ENCODE data around the gene BRMS1L. TPM values are rescaled to one million over a fixed set of nuclear protein-coding genes. Genes with fewer than 3 reads are reported as not detected.

BRMS1L gene
- total and polyA plus RNA-seq, 2 experiments from 2014 or later = 11.8 to 19.5 TPM

DNA sequence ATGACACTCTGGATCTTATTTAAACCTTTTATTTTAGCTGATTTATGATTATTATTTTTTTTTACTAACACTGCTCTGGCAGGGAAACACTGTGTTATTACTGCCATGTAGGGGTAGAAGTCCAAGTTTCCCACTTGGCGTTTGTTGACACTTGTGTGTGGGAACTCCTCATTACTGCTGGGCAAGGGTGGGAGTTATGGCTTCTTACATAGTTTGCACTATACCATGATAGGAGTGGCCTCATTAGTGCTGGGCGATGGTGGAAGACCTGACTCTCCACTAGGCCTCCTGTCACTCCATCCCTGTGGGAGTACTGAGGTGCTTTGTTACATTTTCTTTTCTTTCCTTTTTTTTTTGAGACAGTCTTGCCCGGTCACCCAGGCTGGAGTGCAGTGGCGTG lies 83.5 kb downstream of the BRMS1L start:
- H3K9me3 Mint-ChIP-seq = no peaks in the 10 kb centered on the region
- TF ChIP-seq CREB1 (CRISPR knock-in tag; IDR thresholded peaks at IDR 0.05; ENCODE audit: low read depth) (no peak), NANOG (IDR thresholded peaks at IDR 0.05; ENCODE audit: borderline replicate concordance) (no peak), JUNB (IDR thresholded peaks at IDR 0.05; ENCODE audit: unreplicated experiment) (no peak), ZNF114 (CRISPR knock-in tag; IDR thresholded peaks at IDR 0.05) (no peak), ZNF331 (CRISPR knock-in tag; IDR thresholded peaks at IDR 0.05; ENCODE audit: low read depth) (no peak), POLR2AphosphoS5 (IDR thresholded peaks at IDR 0.05; ENCODE audit: low read depth) (no peak), EZH2 (IDR thresholded peaks at IDR 0.05; ENCODE audit: low read depth, unreplicated experiment) (no peak), EZH2phosphoT487 (IDR thresholded peaks at IDR 0.05; ENCODE audit: unreplicated experiment) (no peak), STAT1 (IDR thresholded peaks at IDR 0.05; ENCODE audit: unreplicated experiment) (no peak)
- TF ChIP-seq, protein P1, sequence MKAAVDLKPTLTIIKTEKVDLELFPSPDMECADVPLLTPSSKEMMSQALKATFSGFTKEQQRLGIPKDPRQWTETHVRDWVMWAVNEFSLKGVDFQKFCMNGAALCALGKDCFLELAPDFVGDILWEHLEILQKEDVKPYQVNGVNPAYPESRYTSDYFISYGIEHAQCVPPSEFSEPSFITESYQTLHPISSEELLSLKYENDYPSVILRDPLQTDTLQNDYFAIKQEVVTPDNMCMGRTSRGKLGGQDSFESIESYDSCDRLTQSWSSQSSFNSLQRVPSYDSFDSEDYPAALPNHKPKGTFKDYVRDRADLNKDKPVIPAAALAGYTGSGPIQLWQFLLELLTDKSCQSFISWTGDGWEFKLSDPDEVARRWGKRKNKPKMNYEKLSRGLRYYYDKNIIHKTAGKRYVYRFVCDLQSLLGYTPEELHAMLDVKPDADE (IDR thresholded peaks at IDR 0.05) = no peak
- TF ChIP-seq, protein P2, sequence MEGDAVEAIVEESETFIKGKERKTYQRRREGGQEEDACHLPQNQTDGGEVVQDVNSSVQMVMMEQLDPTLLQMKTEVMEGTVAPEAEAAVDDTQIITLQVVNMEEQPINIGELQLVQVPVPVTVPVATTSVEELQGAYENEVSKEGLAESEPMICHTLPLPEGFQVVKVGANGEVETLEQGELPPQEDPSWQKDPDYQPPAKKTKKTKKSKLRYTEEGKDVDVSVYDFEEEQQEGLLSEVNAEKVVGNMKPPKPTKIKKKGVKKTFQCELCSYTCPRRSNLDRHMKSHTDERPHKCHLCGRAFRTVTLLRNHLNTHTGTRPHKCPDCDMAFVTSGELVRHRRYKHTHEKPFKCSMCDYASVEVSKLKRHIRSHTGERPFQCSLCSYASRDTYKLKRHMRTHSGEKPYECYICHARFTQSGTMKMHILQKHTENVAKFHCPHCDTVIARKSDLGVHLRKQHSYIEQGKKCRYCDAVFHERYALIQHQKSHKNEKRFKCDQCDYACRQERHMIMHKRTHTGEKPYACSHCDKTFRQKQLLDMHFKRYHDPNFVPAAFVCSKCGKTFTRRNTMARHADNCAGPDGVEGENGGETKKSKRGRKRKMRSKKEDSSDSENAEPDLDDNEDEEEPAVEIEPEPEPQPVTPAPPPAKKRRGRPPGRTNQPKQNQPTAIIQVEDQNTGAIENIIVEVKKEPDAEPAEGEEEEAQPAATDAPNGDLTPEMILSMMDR (conservative IDR thresholded peaks at IDR 0.05; ENCODE audit: low read depth in 2 of 2) = no peak
- TF ChIP-seq, protein P3, sequence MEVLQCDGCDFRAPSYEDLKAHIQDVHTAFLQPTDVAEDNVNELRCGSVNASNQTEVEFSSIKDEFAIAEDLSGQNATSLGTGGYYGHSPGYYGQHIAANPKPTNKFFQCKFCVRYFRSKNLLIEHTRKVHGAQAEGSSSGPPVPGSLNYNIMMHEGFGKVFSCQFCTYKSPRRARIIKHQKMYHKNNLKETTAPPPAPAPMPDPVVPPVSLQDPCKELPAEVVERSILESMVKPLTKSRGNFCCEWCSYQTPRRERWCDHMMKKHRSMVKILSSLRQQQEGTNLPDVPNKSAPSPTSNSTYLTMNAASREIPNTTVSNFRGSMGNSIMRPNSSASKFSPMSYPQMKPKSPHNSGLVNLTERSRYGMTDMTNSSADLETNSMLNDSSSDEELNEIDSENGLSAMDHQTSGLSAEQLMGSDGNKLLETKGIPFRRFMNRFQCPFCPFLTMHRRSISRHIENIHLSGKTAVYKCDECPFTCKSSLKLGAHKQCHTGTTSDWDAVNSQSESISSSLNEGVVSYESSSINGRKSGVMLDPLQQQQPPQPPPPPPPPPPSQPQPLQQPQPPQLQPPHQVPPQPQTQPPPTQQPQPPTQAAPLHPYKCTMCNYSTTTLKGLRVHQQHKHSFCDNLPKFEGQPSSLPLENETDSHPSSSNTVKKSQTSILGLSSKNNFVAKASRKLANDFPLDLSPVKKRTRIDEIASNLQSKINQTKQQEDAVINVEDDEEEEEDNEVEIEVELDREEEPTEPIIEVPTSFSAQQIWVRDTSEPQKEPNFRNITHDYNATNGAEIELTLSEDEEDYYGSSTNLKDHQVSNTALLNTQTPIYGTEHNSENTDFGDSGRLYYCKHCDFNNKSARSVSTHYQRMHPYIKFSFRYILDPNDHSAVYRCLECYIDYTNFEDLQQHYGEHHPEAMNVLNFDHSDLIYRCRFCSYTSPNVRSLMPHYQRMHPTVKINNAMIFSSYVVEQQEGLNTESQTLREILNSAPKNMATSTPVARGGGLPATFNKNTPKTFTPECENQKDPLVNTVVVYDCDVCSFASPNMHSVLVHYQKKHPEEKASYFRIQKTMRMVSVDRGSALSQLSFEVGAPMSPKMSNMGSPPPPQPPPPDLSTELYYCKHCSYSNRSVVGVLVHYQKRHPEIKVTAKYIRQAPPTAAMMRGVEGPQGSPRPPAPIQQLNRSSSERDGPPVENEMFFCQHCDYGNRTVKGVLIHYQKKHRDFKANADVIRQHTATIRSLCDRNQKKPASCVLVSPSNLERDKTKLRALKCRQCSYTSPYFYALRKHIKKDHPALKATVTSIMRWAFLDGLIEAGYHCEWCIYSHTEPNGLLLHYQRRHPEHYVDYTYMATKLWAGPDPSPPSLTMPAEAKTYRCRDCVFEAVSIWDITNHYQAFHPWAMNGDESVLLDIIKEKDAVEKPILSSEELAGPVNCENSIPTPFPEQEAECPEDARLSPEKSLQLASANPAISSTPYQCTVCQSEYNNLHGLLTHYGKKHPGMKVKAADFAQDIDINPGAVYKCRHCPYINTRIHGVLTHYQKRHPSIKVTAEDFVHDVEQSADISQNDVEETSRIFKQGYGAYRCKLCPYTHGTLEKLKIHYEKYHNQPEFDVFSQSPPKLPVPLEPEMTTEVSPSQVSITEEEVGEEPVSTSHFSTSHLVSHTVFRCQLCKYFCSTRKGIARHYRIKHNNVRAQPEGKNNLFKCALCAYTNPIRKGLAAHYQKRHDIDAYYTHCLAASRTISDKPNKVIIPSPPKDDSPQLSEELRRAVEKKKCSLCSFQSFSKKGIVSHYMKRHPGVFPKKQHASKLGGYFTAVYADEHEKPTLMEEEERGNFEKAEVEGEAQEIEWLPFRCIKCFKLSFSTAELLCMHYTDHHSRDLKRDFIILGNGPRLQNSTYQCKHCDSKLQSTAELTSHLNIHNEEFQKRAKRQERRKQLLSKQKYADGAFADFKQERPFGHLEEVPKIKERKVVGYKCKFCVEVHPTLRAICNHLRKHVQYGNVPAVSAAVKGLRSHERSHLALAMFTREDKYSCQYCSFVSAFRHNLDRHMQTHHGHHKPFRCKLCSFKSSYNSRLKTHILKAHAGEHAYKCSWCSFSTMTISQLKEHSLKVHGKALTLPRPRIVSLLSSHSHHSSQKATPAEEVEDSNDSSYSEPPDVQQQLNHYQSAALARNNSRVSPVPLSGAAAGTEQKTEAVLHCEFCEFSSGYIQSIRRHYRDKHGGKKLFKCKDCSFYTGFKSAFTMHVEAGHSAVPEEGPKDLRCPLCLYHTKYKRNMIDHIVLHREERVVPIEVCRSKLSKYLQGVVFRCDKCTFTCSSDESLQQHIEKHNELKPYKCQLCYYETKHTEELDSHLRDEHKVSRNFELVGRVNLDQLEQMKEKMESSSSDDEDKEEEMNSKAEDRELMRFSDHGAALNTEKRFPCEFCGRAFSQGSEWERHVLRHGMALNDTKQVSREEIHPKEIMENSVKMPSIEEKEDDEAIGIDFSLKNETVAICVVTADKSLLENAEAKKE (CRISPR knock-in tag; IDR thresholded peaks at IDR 0.05) = no peak
- TF ChIP-seq, protein P4, sequence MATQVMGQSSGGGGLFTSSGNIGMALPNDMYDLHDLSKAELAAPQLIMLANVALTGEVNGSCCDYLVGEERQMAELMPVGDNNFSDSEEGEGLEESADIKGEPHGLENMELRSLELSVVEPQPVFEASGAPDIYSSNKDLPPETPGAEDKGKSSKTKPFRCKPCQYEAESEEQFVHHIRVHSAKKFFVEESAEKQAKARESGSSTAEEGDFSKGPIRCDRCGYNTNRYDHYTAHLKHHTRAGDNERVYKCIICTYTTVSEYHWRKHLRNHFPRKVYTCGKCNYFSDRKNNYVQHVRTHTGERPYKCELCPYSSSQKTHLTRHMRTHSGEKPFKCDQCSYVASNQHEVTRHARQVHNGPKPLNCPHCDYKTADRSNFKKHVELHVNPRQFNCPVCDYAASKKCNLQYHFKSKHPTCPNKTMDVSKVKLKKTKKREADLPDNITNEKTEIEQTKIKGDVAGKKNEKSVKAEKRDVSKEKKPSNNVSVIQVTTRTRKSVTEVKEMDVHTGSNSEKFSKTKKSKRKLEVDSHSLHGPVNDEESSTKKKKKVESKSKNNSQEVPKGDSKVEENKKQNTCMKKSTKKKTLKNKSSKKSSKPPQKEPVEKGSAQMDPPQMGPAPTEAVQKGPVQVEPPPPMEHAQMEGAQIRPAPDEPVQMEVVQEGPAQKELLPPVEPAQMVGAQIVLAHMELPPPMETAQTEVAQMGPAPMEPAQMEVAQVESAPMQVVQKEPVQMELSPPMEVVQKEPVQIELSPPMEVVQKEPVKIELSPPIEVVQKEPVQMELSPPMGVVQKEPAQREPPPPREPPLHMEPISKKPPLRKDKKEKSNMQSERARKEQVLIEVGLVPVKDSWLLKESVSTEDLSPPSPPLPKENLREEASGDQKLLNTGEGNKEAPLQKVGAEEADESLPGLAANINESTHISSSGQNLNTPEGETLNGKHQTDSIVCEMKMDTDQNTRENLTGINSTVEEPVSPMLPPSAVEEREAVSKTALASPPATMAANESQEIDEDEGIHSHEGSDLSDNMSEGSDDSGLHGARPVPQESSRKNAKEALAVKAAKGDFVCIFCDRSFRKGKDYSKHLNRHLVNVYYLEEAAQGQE (IDR thresholded peaks at IDR 0.05; ENCODE audit: unreplicated experiment) = no peak
- DNase-seq (ENCODE audit: low spot score) (no peak), ATAC-seq (no peak)
- H3K36me3 Mint-ChIP-seq (ENCODE audit: low read depth) = no peaks in the 10 kb centered on the region
- no peaks in the 10 kb centered on the region for H3K27me3 ChIP-seq (ENCODE audit: insufficient read depth)
- H3K79me2 ChIP-seq (replicated peaks; ENCODE audit: insufficient read depth) = no peaks in the 10 kb centered on the region
- no peak overlapping the region for H3K4me3 ChIP-seq
- H3K4me1 Mint-ChIP-seq = no peaks in the 10 kb centered on the region
- no peak overlapping the region for H2AFZ ChIP-seq
- no peak overlapping the region for H3K27ac ChIP-seq (ENCODE audit: low read depth)
- no peaks in the 10 kb centered on the region for H3F3A ChIP-seq (replicated peaks; ENCODE audit: low read depth)
- H3K4me1 ChIP-seq (ENCODE audit: insufficient read depth) = no peaks in the 10 kb centered on the region
- no peaks in the 10 kb centered on the region for H4K20me1 ChIP-seq (replicated peaks; ENCODE audit: insufficient read depth)
- H3K36me3 ChIP-seq (ENCODE audit: insufficient read depth) = no peaks in the 10 kb centered on the region
- H3K4me3 Mint-ChIP-seq = no peak overlapping the region
- H3K9me2 ChIP-seq (ENCODE audit: insufficient read depth) = no peaks in the 10 kb centered on the region
- H3K4me2 ChIP-seq = no peak overlapping the region
- no peaks in the 10 kb centered on the region for H3K27me3 Mint-ChIP-seq (ENCODE audit: insufficient read depth, low read depth, poor library complexity)
- no peak overlapping the region for H3K27ac Mint-ChIP-seq
